Activated naive CD8-positive, alpha-beta T cell treated with anti-CD3 and anti-CD28 coated beads, Interleukin-2, amount 10 ng/mL, durations not matched to agents 7 days and 5 days (primary cell): ENCODE measurements around the gene CTNNA2. TPM values are rescaled to one million over a fixed set of nuclear protein-coding genes. Genes with fewer than 3 reads are reported as not detected.

ENCODE experiments used
- ATAC-seq: fragments of 150-1000 bp; cut with Tn5 transposase; one replicate; pipeline ENCODE4 v1.10.0; 2021; ENCODE audit warnings: low read depth, moderate library complexity
- POLR2A ChIA-PET: fragments of 350-600 bp; sonication (Branson Sonifier 250); formaldehyde crosslinking; loops from one replicate; lab custom pipeline; 2021; ENCODE audit warnings: antibody characterized with exemption; lab: Charles Lee
- DNase-seq: peaks from one replicate; pipeline ENCODE4 v3.0.0; 2021
- H3K27ac Mint-ChIP-seq: one replicate; pipeline ENCODE4 v1.8.0; 2022; ENCODE audit warnings: mild to moderate bottlenecking, mixed read lengths
- H3K27me3 Mint-ChIP-seq: one replicate; pipeline ENCODE4 v1.8.0; 2022; ENCODE audit warnings: mild to moderate bottlenecking, moderate library complexity, mixed read lengths
- H3K36me3 Mint-ChIP-seq: one replicate; pipeline ENCODE4 v1.8.0; 2021; ENCODE audit warnings: mild to moderate bottlenecking, mixed read lengths
- H3K4me1 Mint-ChIP-seq: one replicate; pipeline ENCODE4 v1.8.0; 2021; ENCODE audit warnings: mixed read lengths
- H3K4me3 Mint-ChIP-seq: one replicate; pipeline ENCODE4 v1.8.0; 2022; ENCODE audit warnings: mild to moderate bottlenecking, moderate library complexity, mixed read lengths
- H3K9me3 Mint-ChIP-seq: one replicate; pipeline ENCODE4 v1.8.0; 2021; ENCODE audit warnings: mixed read lengths
- microRNA-seq: library from miRNA; unstranded; fragments of <30 nt; microRNA quantifications from one replicate; pipeline ENCODE4 v1.2.0, GENCODE V29; 2022
- total RNA-seq, 2 experiments: library from RNA; stranded (reverse); gene quantifications; one replicate each; pipeline ENCODE4 v1.2.3, GENCODE V29; 2021

Gene CTNNA2
- total RNA-seq, 2 experiments from 2014 or later = not detected

DNA sequence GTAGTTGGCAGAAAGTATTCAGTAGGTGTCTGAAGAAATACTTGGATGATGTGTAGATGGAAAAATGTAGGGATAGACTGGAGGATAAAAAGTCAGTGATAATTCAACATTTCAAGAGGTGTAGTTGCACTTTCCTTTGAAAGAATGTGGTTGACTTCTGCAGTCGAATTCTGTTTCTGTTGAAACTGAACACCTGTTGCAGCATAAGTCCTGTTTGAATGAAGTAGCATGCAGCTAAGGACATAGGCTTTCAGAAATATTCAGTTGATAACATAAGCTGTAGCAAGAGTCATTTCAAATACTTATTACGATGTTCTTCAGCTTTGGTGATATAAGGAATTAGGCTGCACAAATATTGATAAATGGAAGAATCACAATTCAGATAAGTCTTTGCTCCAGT lies 1129.6 kb downstream of the CTNNA2 start:
- POLR2A ChIA-PET = no interaction called here
- peaks cover 6% of the 10 kb centered on the region for H3K9me3 Mint-ChIP-seq
- ATAC-seq = no peak

DNA sequence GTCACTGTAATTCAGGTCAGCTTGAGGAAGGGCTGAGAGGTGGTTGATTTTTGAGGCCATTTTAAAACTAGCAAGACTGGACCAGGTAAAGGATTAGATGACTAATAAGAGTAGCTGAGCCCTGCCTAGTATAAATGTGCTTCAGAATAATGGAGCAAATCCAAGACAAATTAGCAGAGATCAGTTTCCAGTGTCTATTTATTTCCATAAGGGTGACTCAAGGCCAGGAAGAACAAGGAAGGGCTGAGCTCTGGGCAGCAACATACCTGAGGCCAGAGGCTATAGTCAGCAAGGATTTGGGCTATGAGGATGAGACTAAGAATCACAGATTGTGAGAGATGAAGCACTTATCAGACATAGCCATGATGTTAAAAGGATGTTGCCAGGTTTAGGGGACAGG lies 1130.7 kb downstream of the CTNNA2 start:
- H3K4me3 Mint-ChIP-seq = no peak overlapping the region
- POLR2A ChIA-PET = no interaction called here
- H3K9me3 Mint-ChIP-seq = peaks cover 3% of the 10 kb centered on the region
- no peak overlapping the region for H3K27ac Mint-ChIP-seq
- no peaks in the 10 kb centered on the region for H3K27me3 Mint-ChIP-seq
- H3K36me3 Mint-ChIP-seq = no peaks in the 10 kb centered on the region
- H3K4me1 Mint-ChIP-seq = no peaks in the 10 kb centered on the region
- no peak for ATAC-seq
- no peak for DNase-seq

More for the DNA sequence above, 1129.6 kb downstream of the CTNNA2 start:
- Mint-ChIP-seq H3K27me3 (no peaks in the 10 kb centered on the region), H3K27ac (no peak overlapping the region), H3K4me3 (no peak overlapping the region), H3K36me3 (no peaks in the 10 kb centered on the region), H3K4me1 (no peaks in the 10 kb centered on the region)
- DNase-seq = no peak

DNA sequence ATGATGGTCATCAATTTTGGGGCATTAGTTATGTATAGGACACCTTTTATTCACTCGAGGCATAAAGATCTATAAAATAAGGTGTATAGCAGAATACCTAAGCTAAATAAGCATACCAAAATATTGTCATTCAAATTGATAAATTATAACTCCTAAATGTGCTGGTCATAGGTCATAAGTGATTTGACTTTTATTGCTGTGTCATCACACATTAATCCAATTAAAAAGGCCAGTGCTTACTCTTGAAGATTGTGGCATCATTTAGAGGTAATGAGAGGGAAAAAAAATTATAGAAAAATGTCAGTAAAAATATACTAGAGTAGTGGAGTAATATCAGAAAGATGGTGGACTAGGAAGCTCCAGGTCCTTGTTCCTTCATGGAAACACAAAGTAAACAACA lies 1138.6 kb downstream of the CTNNA2 start:
- H3K27me3 Mint-ChIP-seq = no peaks in the 10 kb centered on the region
- no peaks in the 10 kb centered on the region for H3K4me1 Mint-ChIP-seq
- POLR2A ChIA-PET = no interaction called here
- no peaks in the 10 kb centered on the region for H3K36me3 Mint-ChIP-seq
- no peak for ATAC-seq
- no peak for DNase-seq
- peaks cover 2% of the 10 kb centered on the region for H3K9me3 Mint-ChIP-seq
- H3K4me3 Mint-ChIP-seq = no peak overlapping the region
- H3K27ac Mint-ChIP-seq = no peak overlapping the region

DNA sequence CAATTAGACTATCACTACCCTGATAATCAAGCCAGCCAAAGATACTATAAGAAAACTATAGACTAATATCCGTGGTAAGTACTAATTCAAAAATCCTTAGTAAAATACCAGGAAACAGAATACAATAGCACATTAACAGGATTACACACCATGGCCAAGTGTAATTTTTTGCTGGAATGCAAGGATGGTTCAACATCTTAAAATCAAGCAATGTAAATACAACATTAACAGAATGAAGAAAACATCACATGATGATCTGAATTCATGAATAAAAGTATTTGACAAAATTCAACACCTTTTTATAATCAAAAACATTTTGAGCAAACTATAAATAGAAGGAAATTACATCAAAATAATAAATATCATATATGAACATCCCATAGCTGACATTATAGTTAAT lies 1142.4 kb downstream of the CTNNA2 start:
- ATAC-seq = no peak
- Mint-ChIP-seq H3K36me3 (no peaks in the 10 kb centered on the region), H3K4me3 (no peak overlapping the region), H3K27me3 (no peaks in the 10 kb centered on the region), H3K27ac (no peak overlapping the region), H3K9me3 (peaks cover 2% of the 10 kb centered on the region), H3K4me1 (no peaks in the 10 kb centered on the region)
- POLR2A ChIA-PET = no interaction called here
- DNase-seq = no peak

DNA sequence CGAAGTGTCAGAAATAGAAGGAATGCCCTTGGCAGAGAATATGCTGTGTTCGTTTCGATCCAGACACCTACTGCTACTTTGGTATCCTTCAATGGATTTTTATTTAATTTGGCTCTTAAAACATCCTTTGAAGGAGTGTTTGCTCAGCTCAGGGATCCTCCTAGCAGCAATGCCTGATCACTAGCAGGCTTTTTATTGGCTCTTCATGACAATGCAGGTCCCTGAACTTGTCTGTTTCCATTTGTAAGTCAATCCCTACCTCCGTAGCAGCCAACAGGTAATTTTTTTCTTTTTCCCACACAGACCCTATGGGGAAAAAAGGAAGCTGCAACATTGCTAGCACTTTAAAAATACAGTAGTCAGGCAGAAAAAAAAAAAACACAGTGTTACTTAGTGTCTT lies 1157.9 kb downstream of the CTNNA2 start:
- no peaks in the 10 kb centered on the region for H3K27me3 Mint-ChIP-seq
- no peaks in the 10 kb centered on the region for H3K4me1 Mint-ChIP-seq
- no peak overlapping the region for H3K27ac Mint-ChIP-seq
- POLR2A ChIA-PET = no interaction called here
- no peaks in the 10 kb centered on the region for H3K36me3 Mint-ChIP-seq
- no peak for ATAC-seq
- DNase-seq = no peak
- H3K4me3 Mint-ChIP-seq = no peak overlapping the region
- no peaks in the 10 kb centered on the region for H3K9me3 Mint-ChIP-seq

DNA sequence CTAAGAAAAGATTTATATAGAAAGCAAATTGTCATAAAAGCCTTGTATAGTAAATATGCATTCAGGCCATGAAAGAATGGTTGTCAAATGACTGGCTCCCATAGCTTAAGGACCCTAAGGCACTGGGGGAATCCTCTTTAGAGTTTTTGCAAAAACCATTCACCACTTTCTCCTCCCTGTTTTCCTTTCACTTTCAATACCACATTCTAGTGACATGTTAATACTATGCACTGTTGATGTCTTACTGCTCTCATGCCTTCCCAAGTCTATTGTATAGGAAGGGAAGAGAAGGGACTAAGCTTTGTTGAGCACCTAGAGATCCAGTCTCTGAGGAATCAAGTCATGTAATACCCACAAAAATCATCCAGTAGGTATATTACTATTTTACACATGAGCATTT lies 1174.7 kb downstream of the CTNNA2 start:
- ATAC-seq (no peak), DNase-seq (no peak)
- H3K4me3 Mint-ChIP-seq = no peak overlapping the region
- H3K27me3 Mint-ChIP-seq = no peaks in the 10 kb centered on the region
- peaks cover 1% of the 10 kb centered on the region for H3K9me3 Mint-ChIP-seq
- no peaks in the 10 kb centered on the region for H3K36me3 Mint-ChIP-seq
- no peaks in the 10 kb centered on the region for H3K4me1 Mint-ChIP-seq
- H3K27ac Mint-ChIP-seq = no peak overlapping the region
- POLR2A ChIA-PET = no interaction called here

DNA sequence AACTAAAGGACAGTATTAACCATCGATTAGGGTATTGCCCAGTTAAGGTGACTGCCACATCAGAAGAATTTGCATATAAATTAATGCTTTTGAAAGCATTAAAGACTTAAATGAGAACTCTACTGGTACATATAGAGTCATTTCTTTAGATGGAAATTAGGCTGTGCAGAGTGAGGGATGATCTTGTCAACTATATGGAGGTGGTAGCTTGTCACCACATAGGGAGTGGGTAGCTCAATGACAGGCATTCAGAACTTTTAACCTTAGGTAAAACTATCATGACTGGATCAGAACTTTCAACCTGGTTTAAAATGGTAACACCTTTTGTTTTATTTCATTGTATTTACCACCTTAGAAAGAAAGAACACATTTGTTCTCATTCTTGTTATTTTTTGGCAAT lies 1176.3 kb downstream of the CTNNA2 start:
- POLR2A ChIA-PET = no interaction called here
- no peak for DNase-seq
- H3K27ac Mint-ChIP-seq = no peak overlapping the region
- H3K36me3 Mint-ChIP-seq = no peaks in the 10 kb centered on the region
- no peak overlapping the region for H3K4me3 Mint-ChIP-seq
- no peak for ATAC-seq
- H3K9me3 Mint-ChIP-seq = peaks cover 5% of the 10 kb centered on the region
- H3K4me1 Mint-ChIP-seq = no peaks in the 10 kb centered on the region
- H3K27me3 Mint-ChIP-seq = no peaks in the 10 kb centered on the region

Small RNAs within 50 kb of the gene (microRNA-seq; reads per million reads assigned to microRNA genes)
- not detected for gene MIR4264
- not detected for gene MIR8080
